K562 treated with DMSO at 1 percent for 4 hours (cell line): ENCODE results near the gene EIF3D. TPM values are rescaled to one million over a fixed set of nuclear protein-coding genes. Genes with fewer than 3 reads are reported as not detected.

Source experiments
- total RNA-seq: library from RNA; unstranded; fragments of 300-600 nt; gene quantifications from 2 replicates; pipeline ENCODE4 v1.2.3, GENCODE V29; 2022; ENCODE audit not compliant: insufficient read depth

Gene EIF3D, protein sequence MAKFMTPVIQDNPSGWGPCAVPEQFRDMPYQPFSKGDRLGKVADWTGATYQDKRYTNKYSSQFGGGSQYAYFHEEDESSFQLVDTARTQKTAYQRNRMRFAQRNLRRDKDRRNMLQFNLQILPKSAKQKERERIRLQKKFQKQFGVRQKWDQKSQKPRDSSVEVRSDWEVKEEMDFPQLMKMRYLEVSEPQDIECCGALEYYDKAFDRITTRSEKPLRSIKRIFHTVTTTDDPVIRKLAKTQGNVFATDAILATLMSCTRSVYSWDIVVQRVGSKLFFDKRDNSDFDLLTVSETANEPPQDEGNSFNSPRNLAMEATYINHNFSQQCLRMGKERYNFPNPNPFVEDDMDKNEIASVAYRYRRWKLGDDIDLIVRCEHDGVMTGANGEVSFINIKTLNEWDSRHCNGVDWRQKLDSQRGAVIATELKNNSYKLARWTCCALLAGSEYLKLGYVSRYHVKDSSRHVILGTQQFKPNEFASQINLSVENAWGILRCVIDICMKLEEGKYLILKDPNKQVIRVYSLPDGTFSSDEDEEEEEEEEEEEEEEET
- total RNA-seq: 307 and 310 TPM in 2 replicates

GRCh38 chr22:36528795-36529751 lies at the start of gene EIF3D:
Gene EIF3D (minus strand): TSS chr22:36529166. CDS start chr22:36526121, 3,045 bp downstream.

DNA sequence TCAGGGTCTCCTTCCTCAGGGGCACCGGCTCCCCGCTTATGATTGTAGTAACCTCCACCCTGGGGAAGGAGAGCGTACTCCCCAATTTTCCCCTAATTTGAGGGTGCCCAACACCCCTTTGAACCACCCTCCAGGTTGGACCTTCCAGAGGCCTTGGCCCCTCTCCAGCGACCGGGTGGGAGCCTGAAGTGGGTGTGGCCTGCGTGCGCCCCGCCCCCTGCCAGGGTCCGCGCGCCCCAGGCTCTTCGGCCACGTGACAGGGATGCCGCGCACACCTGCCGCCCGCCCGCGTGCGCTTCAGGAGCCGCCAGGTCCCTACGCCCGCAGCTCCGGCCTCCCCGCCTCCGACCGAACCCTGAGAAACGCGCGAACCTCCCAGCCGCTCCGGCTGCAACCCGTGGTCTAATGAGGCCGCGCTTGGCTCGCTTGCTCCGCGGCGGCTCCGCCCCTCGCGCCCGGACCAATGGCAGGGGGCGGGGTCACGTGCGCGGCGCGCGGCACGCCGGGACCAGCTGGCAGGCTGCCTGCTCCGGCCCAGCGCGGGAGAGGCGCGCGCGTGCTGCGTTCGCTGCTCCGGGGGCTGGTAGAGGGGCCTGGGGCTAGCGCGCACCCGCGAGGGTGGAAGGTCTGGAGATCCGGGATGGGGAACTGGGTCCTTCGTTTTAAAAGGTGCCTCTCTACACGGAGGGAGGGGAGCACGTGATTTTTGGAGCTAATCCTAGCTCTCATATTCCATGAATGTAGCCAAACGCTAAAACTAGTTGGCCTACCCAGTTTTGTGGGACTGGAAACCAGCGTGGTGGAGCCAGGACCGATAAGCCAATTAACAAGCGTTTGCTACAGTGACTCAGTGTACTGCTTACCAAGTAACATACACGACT lies 22.1 kb downstream of the EIF3D start, which contains the start of gene FOXRED2:
Gene FOXRED2, minus strand, starts transcription at position 404 of the 881 bp plus-strand sequence. CDS start 618 bp downstream, outside the sequence.

GRCh38 chr22:36481393-36482168 lies 47.4 kb downstream of the EIF3D start, which contains the start of gene TXN2:
Gene TXN2 (minus strand): TSS chr22:36481640. CDS start chr22:36480837, 803 bp downstream.

Other genes with a start within 250 kb of the EIF3D start
- 73.8 and 83.7 TPM in 2 replicates for gene MYH9, start 141.2 kb downstream of the EIF3D start, total RNA-seq
- 110 and 118 TPM in 2 replicates for gene TXN2, start 47.5 kb downstream of the EIF3D start, total RNA-seq
- 31.2 and 34.8 TPM in 2 replicates for gene FOXRED2, start 22.1 kb downstream of the EIF3D start, total RNA-seq
- gene CACNG2, start 174.6 kb upstream of the EIF3D start, total RNA-seq: not detected in 2 replicates
- gene IFT27, start 247.0 kb upstream of the EIF3D start, total RNA-seq: 2.6 and 2.7 TPM in 2 replicates